Keratinocyte (primary cell): Measurements from ENCODE around the gene STIM1.

Experiments used
- CTCF ChIP-seq, 3 experiments: IDR thresholded peaks in 1 of 3; conservative IDR thresholded peaks in 1 of 3; optimal IDR thresholded peaks in 1 of 3; 2 replicates in 2 of 3; 3 replicates in 1 of 3; pipeline versions ENCODE3 to v1.5.1; 2011; ENCODE audit warnings: low read length in 3 of 3, mild to moderate bottlenecking in 3 of 3, moderate library complexity in 2 of 3, control low read depth in 1 of 3, inconsistent platforms in 1 of 3; ENCODE audit not compliant: insufficient read depth in 2 of 3; ENCODE audit errors: extremely low read depth in 1 of 3
- EZH2 ChIP-seq: IDR thresholded peaks from one replicate; pipeline ENCODE4 v1.6.1; 2012; ENCODE audit warnings: inconsistent platforms, mild to moderate bottlenecking, low read length, moderate library complexity

- TF ChIP-seq CTCF (optimal IDR thresholded peaks at IDR 0.05 in 1 of 3, IDR thresholded peaks at IDR 0.05 in 1 of 3, conservative IDR thresholded peaks at IDR 0.05 in 1 of 3; ENCODE audit: extremely low read depth in 1 of 3, insufficient read depth in 2 of 3, low read length in 3 of 3) (no peak), EZH2 (no peak)
These were observed 152.7 kb downstream of the STIM1 start for GRCh38 chr11:4008116-4008515.
